Endothelial cell (in vitro differentiated cells): ENCODE results near the gene RTL1. TPM values are rescaled to one million over a fixed set of nuclear protein-coding genes. Genes with fewer than 3 reads are reported as not detected.

Experiments used
- DNase-seq: peaks from one replicate; pipeline ENCODE4 v3.0.0; 2021; ENCODE audit warnings: low spot score
- H3K27ac Mint-ChIP-seq: one replicate; pipeline ENCODE4 v1.8.0; 2021; ENCODE audit warnings: mixed read lengths, inconsistent platforms; ENCODE audit not compliant: unreplicated experiment
- H3K27me3 Mint-ChIP-seq: one replicate; pipeline ENCODE4 v1.8.0; 2021; ENCODE audit warnings: mild to moderate bottlenecking, moderate library complexity, mixed read lengths, inconsistent platforms; ENCODE audit not compliant: unreplicated experiment
- H3K36me3 Mint-ChIP-seq: one replicate; pipeline ENCODE4 v1.8.0; 2021; ENCODE audit warnings: mild to moderate bottlenecking, low read depth, mixed read lengths, inconsistent platforms; ENCODE audit not compliant: unreplicated experiment
- H3K4me1 Mint-ChIP-seq: one replicate; pipeline ENCODE4 v1.8.0; 2021; ENCODE audit warnings: mild to moderate bottlenecking, mixed read lengths, inconsistent platforms; ENCODE audit not compliant: unreplicated experiment
- H3K4me3 Mint-ChIP-seq: one replicate; pipeline ENCODE4 v1.8.0; 2021; ENCODE audit warnings: mild to moderate bottlenecking, mixed read lengths, inconsistent platforms; ENCODE audit not compliant: unreplicated experiment
- H3K9me3 Mint-ChIP-seq: one replicate; pipeline ENCODE4 v1.8.0; 2021; ENCODE audit warnings: mixed read lengths, inconsistent platforms; ENCODE audit not compliant: unreplicated experiment
- total RNA-seq: library from RNA; stranded (reverse); fragmentation: NEBNext Ultra II Directional; extraction: Animal tissue kit (Norgen Biotek cat#: 25700); gene quantifications from one replicate; pipeline ENCODE4 v1.2.1, GENCODE V29; 2021; ENCODE audit not compliant: unreplicated experiment
- TF ChIP-seq, protein P1 (sequence below): fragments of 200-600 bp; sonication (generic); IDR thresholded peaks from one replicate; pipeline ENCODE4 v1.5.0; 2021; ENCODE audit warnings: antibody characterized with exemption; ENCODE audit not compliant: unreplicated experiment

RTL1 gene
- total RNA-seq, 1 donor from 2014 or later = 0.18 TPM

DNA sequence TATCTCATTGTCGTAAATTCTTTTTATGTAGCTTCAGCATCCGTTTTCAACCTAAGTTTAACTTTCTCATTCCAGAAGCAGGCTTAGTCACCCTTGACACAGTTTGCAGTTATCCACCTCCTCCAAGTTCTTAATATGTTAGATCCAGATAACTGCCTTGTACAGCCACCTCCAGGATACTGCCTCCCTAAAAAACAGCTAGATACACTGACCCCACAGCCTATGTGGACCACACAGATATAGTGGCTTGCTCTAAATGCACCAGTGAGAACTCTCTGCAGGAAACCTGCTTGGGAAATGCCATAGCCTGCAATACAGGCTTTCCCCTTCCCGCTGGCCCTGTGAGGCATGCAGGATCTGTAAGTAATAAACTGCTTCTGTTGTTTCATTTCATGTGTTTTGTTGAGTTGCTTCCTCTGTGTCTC, 11.1 kb upstream of the RTL1 start:
- no peaks in the 10 kb centered on the region for H3K27me3 Mint-ChIP-seq
- H3K4me1 Mint-ChIP-seq = no peaks in the 10 kb centered on the region
- peaks cover 6% of the 10 kb centered on the region for H3K36me3 Mint-ChIP-seq
- TF ChIP-seq, protein P1, sequence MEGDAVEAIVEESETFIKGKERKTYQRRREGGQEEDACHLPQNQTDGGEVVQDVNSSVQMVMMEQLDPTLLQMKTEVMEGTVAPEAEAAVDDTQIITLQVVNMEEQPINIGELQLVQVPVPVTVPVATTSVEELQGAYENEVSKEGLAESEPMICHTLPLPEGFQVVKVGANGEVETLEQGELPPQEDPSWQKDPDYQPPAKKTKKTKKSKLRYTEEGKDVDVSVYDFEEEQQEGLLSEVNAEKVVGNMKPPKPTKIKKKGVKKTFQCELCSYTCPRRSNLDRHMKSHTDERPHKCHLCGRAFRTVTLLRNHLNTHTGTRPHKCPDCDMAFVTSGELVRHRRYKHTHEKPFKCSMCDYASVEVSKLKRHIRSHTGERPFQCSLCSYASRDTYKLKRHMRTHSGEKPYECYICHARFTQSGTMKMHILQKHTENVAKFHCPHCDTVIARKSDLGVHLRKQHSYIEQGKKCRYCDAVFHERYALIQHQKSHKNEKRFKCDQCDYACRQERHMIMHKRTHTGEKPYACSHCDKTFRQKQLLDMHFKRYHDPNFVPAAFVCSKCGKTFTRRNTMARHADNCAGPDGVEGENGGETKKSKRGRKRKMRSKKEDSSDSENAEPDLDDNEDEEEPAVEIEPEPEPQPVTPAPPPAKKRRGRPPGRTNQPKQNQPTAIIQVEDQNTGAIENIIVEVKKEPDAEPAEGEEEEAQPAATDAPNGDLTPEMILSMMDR = no peak
- no peak overlapping the region for H3K4me3 Mint-ChIP-seq
- no peak overlapping the region for H3K27ac Mint-ChIP-seq
- no peak for DNase-seq
- peaks cover 4% of the 10 kb centered on the region for H3K9me3 Mint-ChIP-seq

DNA sequence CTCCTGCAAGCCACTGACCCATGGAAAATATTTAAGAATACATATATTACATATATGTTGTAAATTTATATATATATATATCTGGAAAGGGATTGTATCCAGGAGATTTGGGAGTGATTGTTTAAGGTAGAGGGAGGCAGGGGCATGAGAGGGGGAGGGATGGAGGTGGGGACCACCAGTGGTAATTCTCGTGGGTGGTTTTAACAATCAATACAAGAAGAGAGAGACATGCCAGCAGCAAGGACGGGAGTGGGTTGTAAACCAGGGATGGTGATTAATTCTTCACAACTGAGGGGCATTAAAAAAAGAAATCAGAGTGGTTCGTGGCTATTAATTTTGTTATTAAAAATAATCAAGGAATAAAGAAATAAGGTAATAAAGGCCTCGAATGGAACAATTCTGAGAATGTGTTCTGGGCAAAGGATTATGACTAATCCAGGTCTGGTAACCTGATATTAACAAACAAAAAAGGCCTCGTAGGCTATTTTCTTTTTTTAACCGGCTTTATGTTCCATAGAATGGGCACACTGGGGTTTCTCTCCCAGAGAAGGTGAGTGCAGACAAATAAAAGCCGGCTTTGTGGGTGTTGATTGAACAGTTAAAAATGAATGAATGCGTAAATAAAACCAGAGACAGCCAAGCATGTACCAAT, 8.3 kb upstream of the RTL1 start:
- DNase-seq = no peak
- H3K27me3 Mint-ChIP-seq = no peaks in the 10 kb centered on the region
- H3K36me3 Mint-ChIP-seq = peaks cover 6% of the 10 kb centered on the region
- no peaks in the 10 kb centered on the region for H3K4me1 Mint-ChIP-seq
- no peak overlapping the region for H3K4me3 Mint-ChIP-seq
- H3K27ac Mint-ChIP-seq = no peak overlapping the region
- peaks cover 4% of the 10 kb centered on the region for H3K9me3 Mint-ChIP-seq
- TF ChIP-seq, protein P1 = no peak

DNA sequence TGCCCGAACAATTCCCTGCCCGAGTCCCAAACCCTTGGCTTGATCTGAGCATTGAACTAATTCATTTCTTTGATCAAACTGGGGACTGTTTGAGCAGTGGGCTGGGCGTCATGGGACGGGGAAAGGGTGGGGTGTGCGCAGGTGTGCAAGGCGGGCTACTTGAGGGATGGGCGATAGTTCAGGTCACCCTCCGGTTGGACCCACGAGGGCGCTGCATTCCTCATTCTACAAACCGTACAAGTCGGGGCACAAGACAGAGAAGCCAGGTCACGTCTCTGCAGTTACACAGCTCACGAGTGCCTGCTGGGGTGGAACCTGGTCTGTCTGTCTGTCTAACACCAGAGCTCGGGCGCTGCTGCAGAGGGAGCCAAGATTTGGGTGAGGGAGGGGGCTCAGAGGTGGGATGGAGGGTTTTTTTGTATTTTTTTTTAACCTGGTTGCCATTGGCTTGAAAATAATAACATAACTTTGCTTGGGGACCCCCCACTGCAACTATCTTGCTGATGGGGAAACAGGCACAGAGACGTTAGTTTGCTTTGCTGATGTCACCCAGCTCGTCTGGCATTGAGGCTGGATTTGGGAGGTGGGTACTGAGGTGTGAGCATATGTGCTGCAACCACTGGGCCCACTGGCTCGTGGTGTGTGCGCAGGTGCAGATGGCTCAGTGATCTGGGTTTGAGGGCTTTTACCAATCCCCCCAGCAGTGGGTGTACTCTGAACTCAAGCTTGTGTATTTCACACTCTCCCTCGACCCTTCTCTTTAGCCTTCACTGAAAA, 7.6 kb upstream of the RTL1 start:
- Mint-ChIP-seq H3K27me3 (no peaks in the 10 kb centered on the region), H3K4me3 (no peak overlapping the region), H3K36me3 (peaks cover 6% of the 10 kb centered on the region), H3K27ac (no peak overlapping the region), H3K4me1 (no peaks in the 10 kb centered on the region), H3K9me3 (peaks cover 4% of the 10 kb centered on the region)
- TF ChIP-seq, protein P1 = no peak
- no peak for DNase-seq

DNA sequence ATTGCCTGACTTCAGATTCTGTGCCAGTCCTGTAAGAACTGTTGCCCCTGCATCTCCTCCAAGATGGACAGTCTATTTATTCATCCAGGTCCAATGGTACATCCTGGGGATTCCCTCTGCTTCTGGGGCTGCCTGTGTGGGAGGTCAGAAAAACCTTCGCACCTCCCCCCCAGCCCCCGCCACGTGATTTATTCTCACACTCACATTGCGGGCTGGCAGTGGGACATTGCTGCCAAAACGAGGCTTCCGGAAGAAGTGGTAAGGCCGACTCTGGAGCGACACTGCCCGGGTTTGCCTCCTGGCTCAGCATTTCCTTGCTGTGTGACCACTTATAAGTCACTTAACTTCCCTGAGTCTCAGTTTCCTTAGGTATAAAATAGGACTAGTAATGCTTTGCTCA, 5.9 kb upstream of the RTL1 start:
- Mint-ChIP-seq H3K27ac (no peak overlapping the region), H3K27me3 (peaks cover 3% of the 10 kb centered on the region), H3K4me3 (no peak overlapping the region), H3K4me1 (peaks cover 5% of the 10 kb centered on the region), H3K9me3 (peaks cover 4% of the 10 kb centered on the region), H3K36me3 (peaks cover 6% of the 10 kb centered on the region)
- DNase-seq = no peak
- TF ChIP-seq, protein P1 = no peak

DNA sequence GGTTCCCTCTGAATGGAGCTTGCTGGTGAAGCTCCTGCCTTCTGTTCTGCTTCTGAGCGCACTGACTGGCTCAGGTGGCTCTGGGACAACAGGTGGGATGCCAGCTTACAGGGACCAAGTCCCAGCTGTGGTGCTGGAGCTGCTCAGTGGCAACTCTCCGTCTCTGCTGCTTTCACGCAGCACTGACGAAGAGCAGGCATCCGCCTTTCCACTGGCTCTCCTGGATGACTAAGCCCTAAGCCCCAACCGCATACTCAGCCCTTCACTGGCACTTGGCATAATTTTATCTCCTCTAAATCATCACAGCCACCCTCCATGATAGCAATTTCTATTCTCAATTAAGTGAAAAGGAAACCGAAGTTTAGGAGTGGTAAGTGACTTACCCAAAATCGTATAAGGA, 3.7 kb upstream of the RTL1 start:
- DNase-seq = no peak
- peaks cover 6% of the 10 kb centered on the region for H3K36me3 Mint-ChIP-seq
- peaks cover 5% of the 10 kb centered on the region for H3K4me1 Mint-ChIP-seq
- no peak overlapping the region for H3K27ac Mint-ChIP-seq
- TF ChIP-seq, protein P1 = no peak
- H3K4me3 Mint-ChIP-seq = no peak overlapping the region
- H3K9me3 Mint-ChIP-seq = peaks cover 4% of the 10 kb centered on the region
- peaks cover 3% of the 10 kb centered on the region for H3K27me3 Mint-ChIP-seq
